Measurements from ENCODE around the gene SLC44A5. TPM values are rescaled to one million over a fixed set of nuclear protein-coding genes. Genes with fewer than 3 reads are reported as not detected.

Gene SLC44A5
- total RNA-seq, 2 experiments from 2014 or later, result not detected

- no peak for DNase-seq
- H3K36me3 Mint-ChIP-seq (ENCODE audit: low read depth), result no peaks in the 10 kb centered on the region
- H3K27me3 Mint-ChIP-seq, result peaks cover 10% of the 10 kb centered on the region
- intact Hi-C loops (cut with DNase I, micrococcal nuclease), result no loop called here
- H3K9me3 Mint-ChIP-seq (ENCODE audit: low read depth), result no peaks in the 10 kb centered on the region
- no peak for ATAC-seq
- ChIA-PET POLR2A (no interaction called here), CTCF (interaction anchor here (0.9 kb wide), 1 partner anchor 11 kb away, joined by 4 read pairs; no protein-coding TSS in a partner anchor)
- no peaks in the 10 kb centered on the region for H3K4me1 Mint-ChIP-seq
- H3K27ac Mint-ChIP-seq, result no peak overlapping the region
- H3K4me3 Mint-ChIP-seq, result no peak overlapping the region
These were observed 22.0 kb downstream of the SLC44A5 start for GRCh38 chr1:75588779-75589475.

- ATAC-seq (no peak), DNase-seq (no peak)
- H3K4me3 Mint-ChIP-seq, result no peak overlapping the region
- no peaks in the 10 kb centered on the region for H3K4me1 Mint-ChIP-seq
- no peaks in the 10 kb centered on the region for H3K36me3 Mint-ChIP-seq (ENCODE audit: low read depth)
- intact Hi-C loops (cut with DNase I, micrococcal nuclease), result no loop called here
- POLR2A ChIA-PET, result no interaction called here
- H3K27ac Mint-ChIP-seq, result no peak overlapping the region
- no peaks in the 10 kb centered on the region for H3K9me3 Mint-ChIP-seq (ENCODE audit: low read depth)
- H3K27me3 Mint-ChIP-seq, result peaks cover 7% of the 10 kb centered on the region
- CTCF ChIA-PET, result interaction anchor here (1.1 kb wide), 1 partner anchor 14 kb away, joined by 3 read pairs; no protein-coding TSS in a partner anchor
These were observed 23.2 kb downstream of the SLC44A5 start for GRCh38 chr1:75587692-75588091.

- H3K4me3 Mint-ChIP-seq, result no peak overlapping the region
- ChIA-PET POLR2A (no interaction called here), CTCF (no interaction called here)
- no peak for ATAC-seq
- no peaks in the 10 kb centered on the region for H3K36me3 Mint-ChIP-seq (ENCODE audit: low read depth)
- no peaks in the 10 kb centered on the region for H3K4me1 Mint-ChIP-seq
- intact Hi-C loops (cut with DNase I, micrococcal nuclease), result no loop called here
- H3K27ac Mint-ChIP-seq, result no peak overlapping the region
- peaks cover 2% of the 10 kb centered on the region for H3K27me3 Mint-ChIP-seq
- no peaks in the 10 kb centered on the region for H3K9me3 Mint-ChIP-seq (ENCODE audit: low read depth)
- no peak for DNase-seq
These were observed 27.6 kb downstream of the SLC44A5 start for GRCh38 chr1:75583282-75583681.

GRCh38 chr1:75582725-75583261, 28.1 kb downstream of the SLC44A5 start:
- DNase-seq, result no peak
- no peaks in the 10 kb centered on the region for H3K4me1 Mint-ChIP-seq
- POLR2A ChIA-PET, result no interaction called here
- no peaks in the 10 kb centered on the region for H3K9me3 Mint-ChIP-seq (ENCODE audit: low read depth)
- H3K4me3 Mint-ChIP-seq, result no peak overlapping the region
- CTCF ChIA-PET, result no interaction called here
- no peak overlapping the region for H3K27ac Mint-ChIP-seq
- ATAC-seq, result no peak
- no peaks in the 10 kb centered on the region for H3K36me3 Mint-ChIP-seq (ENCODE audit: low read depth)
- intact Hi-C loops (cut with DNase I, micrococcal nuclease), result no loop called here
- peaks cover 2% of the 10 kb centered on the region for H3K27me3 Mint-ChIP-seq

- Mint-ChIP-seq H3K27ac (no peak overlapping the region), H3K27me3 (peaks cover 3% of the 10 kb centered on the region), H3K4me3 (no peak overlapping the region), H3K4me1 (no peaks in the 10 kb centered on the region), H3K9me3 (ENCODE audit: low read depth) (no peaks in the 10 kb centered on the region), H3K36me3 (ENCODE audit: low read depth) (no peaks in the 10 kb centered on the region)
- DNase-seq, result no peak
- CTCF ChIA-PET, result no interaction called here
- no peak for ATAC-seq
- POLR2A ChIA-PET, result no interaction called here
- intact Hi-C loops (cut with DNase I, micrococcal nuclease), result no loop called here
These were observed 31.9 kb downstream of the SLC44A5 start for GRCh38 chr1:75579046-75579445.

GRCh38 chr1:75575837-75576236, 35.1 kb downstream of the SLC44A5 start:
- POLR2A ChIA-PET, result no interaction called here
- Mint-ChIP-seq H3K4me1 (no peaks in the 10 kb centered on the region), H3K36me3 (ENCODE audit: low read depth) (no peaks in the 10 kb centered on the region), H3K4me3 (no peak overlapping the region), H3K27me3 (peaks cover 3% of the 10 kb centered on the region), H3K9me3 (ENCODE audit: low read depth) (no peaks in the 10 kb centered on the region), H3K27ac (no peak overlapping the region)
- CTCF ChIA-PET, result no interaction called here
- ATAC-seq, result no peak
- DNase-seq, result no peak
- intact Hi-C loops (cut with DNase I, micrococcal nuclease), result no loop called here

GRCh38 chr1:75567191-75567590, 43.7 kb downstream of the SLC44A5 start:
- Mint-ChIP-seq H3K27me3 (peaks cover 8% of the 10 kb centered on the region), H3K9me3 (ENCODE audit: low read depth) (no peaks in the 10 kb centered on the region), H3K4me1 (no peaks in the 10 kb centered on the region), H3K27ac (no peak overlapping the region), H3K36me3 (ENCODE audit: low read depth) (no peaks in the 10 kb centered on the region), H3K4me3 (no peak overlapping the region)
- no peak for DNase-seq
- ChIA-PET POLR2A (no interaction called here), CTCF (no interaction called here)
- intact Hi-C loops (cut with DNase I, micrococcal nuclease), result no loop called here
- ATAC-seq, result no peak

- Mint-ChIP-seq H3K9me3 (ENCODE audit: low read depth) (no peaks in the 10 kb centered on the region), H3K4me1 (no peaks in the 10 kb centered on the region), H3K4me3 (no peak overlapping the region), H3K27me3 (no peaks in the 10 kb centered on the region), H3K27ac (no peak overlapping the region), H3K36me3 (ENCODE audit: low read depth) (no peaks in the 10 kb centered on the region)
- POLR2A ChIA-PET, result no interaction called here
- no peak for ATAC-seq
- intact Hi-C loops (cut with DNase I, micrococcal nuclease), result no loop called here
- CTCF ChIA-PET, result no interaction called here
- no peak for DNase-seq
These were observed 51.1 kb downstream of the SLC44A5 start for GRCh38 chr1:75559800-75560199.

- ChIA-PET CTCF (no interaction called here), POLR2A (no interaction called here)
- H3K27me3 Mint-ChIP-seq, result no peaks in the 10 kb centered on the region
- no peak overlapping the region for H3K4me3 Mint-ChIP-seq
- H3K36me3 Mint-ChIP-seq (ENCODE audit: low read depth), result no peaks in the 10 kb centered on the region
- no peaks in the 10 kb centered on the region for H3K9me3 Mint-ChIP-seq (ENCODE audit: low read depth)
- DNase-seq (no peak), ATAC-seq (no peak)
- no peak overlapping the region for H3K27ac Mint-ChIP-seq
- no peaks in the 10 kb centered on the region for H3K4me1 Mint-ChIP-seq
- intact Hi-C loops (cut with DNase I, micrococcal nuclease), result no loop called here
These were observed 51.8 kb downstream of the SLC44A5 start for GRCh38 chr1:75559136-75559535.

- Mint-ChIP-seq H3K27ac (no peak overlapping the region), H3K9me3 (ENCODE audit: low read depth) (no peaks in the 10 kb centered on the region), H3K36me3 (ENCODE audit: low read depth) (no peaks in the 10 kb centered on the region), H3K4me1 (no peaks in the 10 kb centered on the region), H3K4me3 (no peak overlapping the region), H3K27me3 (no peaks in the 10 kb centered on the region)
- intact Hi-C loops (cut with DNase I, micrococcal nuclease), result no loop called here
- DNase-seq (no peak), ATAC-seq (no peak)
- CTCF ChIA-PET, result interaction anchor here (1.4 kb wide), 1 partner anchor 9 kb away, joined by 3 read pairs; no protein-coding TSS in a partner anchor
- POLR2A ChIA-PET, result no interaction called here
These were observed 56.0 kb downstream of the SLC44A5 start for GRCh38 chr1:75554870-75555269.

GRCh38 chr1:75554181-75554580, 56.7 kb downstream of the SLC44A5 start:
- H3K36me3 Mint-ChIP-seq (ENCODE audit: low read depth), result no peaks in the 10 kb centered on the region
- no peaks in the 10 kb centered on the region for H3K27me3 Mint-ChIP-seq
- no peak for ATAC-seq
- H3K4me1 Mint-ChIP-seq, result no peaks in the 10 kb centered on the region
- ChIA-PET CTCF (interaction anchor here (1.4 kb wide), 1 partner anchor 10 kb away, joined by 3 read pairs; no protein-coding TSS in a partner anchor), POLR2A (no interaction called here)
- H3K27ac Mint-ChIP-seq, result no peak overlapping the region
- no peak overlapping the region for H3K4me3 Mint-ChIP-seq
- intact Hi-C loops (cut with DNase I, micrococcal nuclease), result no loop called here
- H3K9me3 Mint-ChIP-seq (ENCODE audit: low read depth), result no peaks in the 10 kb centered on the region
- no peak for DNase-seq

GRCh38 chr1:75550559-75550958, 60.4 kb downstream of the SLC44A5 start:
- H3K27ac Mint-ChIP-seq, result no peak overlapping the region
- intact Hi-C loops (cut with DNase I, micrococcal nuclease), result no loop called here
- no peak for DNase-seq
- no peaks in the 10 kb centered on the region for H3K4me1 Mint-ChIP-seq
- no peaks in the 10 kb centered on the region for H3K27me3 Mint-ChIP-seq
- ChIA-PET POLR2A (no interaction called here), CTCF (no interaction called here)
- H3K9me3 Mint-ChIP-seq (ENCODE audit: low read depth), result no peaks in the 10 kb centered on the region
- ATAC-seq, result no peak
- H3K4me3 Mint-ChIP-seq, result no peak overlapping the region
- H3K36me3 Mint-ChIP-seq (ENCODE audit: low read depth), result no peaks in the 10 kb centered on the region

Data from activated CD4-positive, alpha-beta T cell treated with anti-CD3 and anti-CD28 coated beads for 36 hours (primary cell).